Ishikawa (cell line): Measurements from ENCODE around the gene TANC1.

Experiments used
- CEBPB ChIP-seq: IDR thresholded peaks from 2 replicates; pipeline ENCODE4 v1.6.1; 2012
- CREB1 ChIP-seq: IDR thresholded peaks from 2 replicates; pipeline ENCODE4 v1.6.1; 2012; ENCODE audit warnings: low read depth
- EGR1 ChIP-seq: IDR thresholded peaks from 2 replicates; pipeline ENCODE4 v1.6.1; 2012
- EP300 ChIP-seq: IDR thresholded peaks from 2 replicates; pipeline ENCODE4 v1.6.1; 2012; ENCODE audit warnings: borderline replicate concordance
- FOXM1 ChIP-seq: IDR thresholded peaks from 2 replicates; pipeline ENCODE4 v1.6.1; 2012; ENCODE audit warnings: low read depth, borderline replicate concordance
- MAX ChIP-seq: IDR thresholded peaks from 2 replicates; pipeline ENCODE4 v1.6.1; 2012
- NFIC ChIP-seq: IDR thresholded peaks from 2 replicates; pipeline ENCODE4 v1.6.1; 2012
- RAD21 ChIP-seq: IDR thresholded peaks from 2 replicates; pipeline ENCODE4 v1.6.1; 2012; ENCODE audit warnings: low read depth
- TAF1 ChIP-seq: IDR thresholded peaks from 2 replicates; pipeline ENCODE4 v1.6.1; 2012; ENCODE audit warnings: low read depth, mild to moderate bottlenecking
- TCF12 ChIP-seq: IDR thresholded peaks from 2 replicates; pipeline ENCODE4 v1.6.1; 2012; ENCODE audit warnings: low read depth
- TEAD4 ChIP-seq: IDR thresholded peaks from 2 replicates; pipeline ENCODE4 v1.6.1; 2012
- YY1 ChIP-seq: IDR thresholded peaks from 2 replicates; pipeline ENCODE4 v1.6.1; 2012; ENCODE audit warnings: low read depth
- ZBTB7A ChIP-seq: IDR thresholded peaks from 2 replicates; pipeline ENCODE4 v1.6.1; 2012; ENCODE audit warnings: low read depth
- TF ChIP-seq, protein P1 (sequence below): IDR thresholded peaks from 2 replicates; pipeline ENCODE4 v1.6.1; 2012
- TF ChIP-seq, protein P2 (sequence below): IDR thresholded peaks from 2 replicates; pipeline ENCODE4 v1.6.1; 2012; ENCODE audit warnings: low read depth, mild to moderate bottlenecking

The TANC1 gene

DNA sequence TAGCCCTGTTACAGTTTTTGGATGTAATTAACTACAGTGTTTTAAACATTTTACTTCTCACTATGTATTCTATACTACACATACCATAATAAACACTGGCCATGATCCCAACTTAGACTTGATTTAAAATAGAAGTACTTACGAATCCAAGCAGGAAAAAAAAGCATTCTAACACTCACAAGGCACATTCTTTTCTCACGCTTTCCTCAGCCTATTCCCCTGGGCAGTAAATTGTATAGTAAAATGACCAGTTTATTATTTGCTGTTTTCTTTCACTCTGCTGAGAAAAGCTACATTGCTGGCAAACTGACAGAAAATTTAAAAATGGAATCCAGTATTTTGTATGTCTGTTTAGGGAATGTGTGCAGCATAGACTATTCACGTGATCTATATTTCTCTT, 2.8 kb upstream of the TANC1 start:
- TF ChIP-seq TCF12 = no peak
- TF ChIP-seq TEAD4 = no peak
- TF ChIP-seq, protein P1, sequence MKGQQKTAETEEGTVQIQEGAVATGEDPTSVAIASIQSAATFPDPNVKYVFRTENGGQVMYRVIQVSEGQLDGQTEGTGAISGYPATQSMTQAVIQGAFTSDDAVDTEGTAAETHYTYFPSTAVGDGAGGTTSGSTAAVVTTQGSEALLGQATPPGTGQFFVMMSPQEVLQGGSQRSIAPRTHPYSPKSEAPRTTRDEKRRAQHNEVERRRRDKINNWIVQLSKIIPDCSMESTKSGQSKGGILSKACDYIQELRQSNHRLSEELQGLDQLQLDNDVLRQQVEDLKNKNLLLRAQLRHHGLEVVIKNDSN = no peak
- TF ChIP-seq FOXM1 = no peak
- TF ChIP-seq RAD21 = no peak
- TF ChIP-seq EP300 = no peak

DNA sequence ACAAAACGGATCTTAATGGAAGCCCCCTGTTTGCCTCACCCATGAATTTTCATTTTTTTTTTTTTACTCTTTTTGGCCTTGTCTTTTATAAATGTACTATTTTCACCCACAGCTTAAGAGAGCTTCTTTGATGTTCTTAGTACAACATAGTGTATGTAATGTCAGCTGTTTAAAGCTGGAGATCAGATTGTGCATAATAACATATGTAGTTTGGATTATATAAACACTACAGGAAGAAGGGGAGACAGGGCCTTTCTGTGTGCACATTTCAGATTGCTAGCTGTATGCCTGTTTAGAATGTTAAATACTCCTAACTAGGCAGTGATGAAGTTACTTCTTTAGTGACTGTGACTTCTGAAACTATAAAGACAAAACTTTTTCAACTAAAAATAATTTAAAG, 2.1 kb upstream of the TANC1 start:
- TF ChIP-seq EP300 = no peak
- no peak for TF ChIP-seq TAF1
- TF ChIP-seq CREB1 = no peak
- no peak for TF ChIP-seq FOXM1
- TF ChIP-seq ZBTB7A = no peak
- no peak for TF ChIP-seq TEAD4
- TF ChIP-seq, protein P2, sequence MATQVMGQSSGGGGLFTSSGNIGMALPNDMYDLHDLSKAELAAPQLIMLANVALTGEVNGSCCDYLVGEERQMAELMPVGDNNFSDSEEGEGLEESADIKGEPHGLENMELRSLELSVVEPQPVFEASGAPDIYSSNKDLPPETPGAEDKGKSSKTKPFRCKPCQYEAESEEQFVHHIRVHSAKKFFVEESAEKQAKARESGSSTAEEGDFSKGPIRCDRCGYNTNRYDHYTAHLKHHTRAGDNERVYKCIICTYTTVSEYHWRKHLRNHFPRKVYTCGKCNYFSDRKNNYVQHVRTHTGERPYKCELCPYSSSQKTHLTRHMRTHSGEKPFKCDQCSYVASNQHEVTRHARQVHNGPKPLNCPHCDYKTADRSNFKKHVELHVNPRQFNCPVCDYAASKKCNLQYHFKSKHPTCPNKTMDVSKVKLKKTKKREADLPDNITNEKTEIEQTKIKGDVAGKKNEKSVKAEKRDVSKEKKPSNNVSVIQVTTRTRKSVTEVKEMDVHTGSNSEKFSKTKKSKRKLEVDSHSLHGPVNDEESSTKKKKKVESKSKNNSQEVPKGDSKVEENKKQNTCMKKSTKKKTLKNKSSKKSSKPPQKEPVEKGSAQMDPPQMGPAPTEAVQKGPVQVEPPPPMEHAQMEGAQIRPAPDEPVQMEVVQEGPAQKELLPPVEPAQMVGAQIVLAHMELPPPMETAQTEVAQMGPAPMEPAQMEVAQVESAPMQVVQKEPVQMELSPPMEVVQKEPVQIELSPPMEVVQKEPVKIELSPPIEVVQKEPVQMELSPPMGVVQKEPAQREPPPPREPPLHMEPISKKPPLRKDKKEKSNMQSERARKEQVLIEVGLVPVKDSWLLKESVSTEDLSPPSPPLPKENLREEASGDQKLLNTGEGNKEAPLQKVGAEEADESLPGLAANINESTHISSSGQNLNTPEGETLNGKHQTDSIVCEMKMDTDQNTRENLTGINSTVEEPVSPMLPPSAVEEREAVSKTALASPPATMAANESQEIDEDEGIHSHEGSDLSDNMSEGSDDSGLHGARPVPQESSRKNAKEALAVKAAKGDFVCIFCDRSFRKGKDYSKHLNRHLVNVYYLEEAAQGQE = no peak
- TF ChIP-seq YY1 = no peak

DNA sequence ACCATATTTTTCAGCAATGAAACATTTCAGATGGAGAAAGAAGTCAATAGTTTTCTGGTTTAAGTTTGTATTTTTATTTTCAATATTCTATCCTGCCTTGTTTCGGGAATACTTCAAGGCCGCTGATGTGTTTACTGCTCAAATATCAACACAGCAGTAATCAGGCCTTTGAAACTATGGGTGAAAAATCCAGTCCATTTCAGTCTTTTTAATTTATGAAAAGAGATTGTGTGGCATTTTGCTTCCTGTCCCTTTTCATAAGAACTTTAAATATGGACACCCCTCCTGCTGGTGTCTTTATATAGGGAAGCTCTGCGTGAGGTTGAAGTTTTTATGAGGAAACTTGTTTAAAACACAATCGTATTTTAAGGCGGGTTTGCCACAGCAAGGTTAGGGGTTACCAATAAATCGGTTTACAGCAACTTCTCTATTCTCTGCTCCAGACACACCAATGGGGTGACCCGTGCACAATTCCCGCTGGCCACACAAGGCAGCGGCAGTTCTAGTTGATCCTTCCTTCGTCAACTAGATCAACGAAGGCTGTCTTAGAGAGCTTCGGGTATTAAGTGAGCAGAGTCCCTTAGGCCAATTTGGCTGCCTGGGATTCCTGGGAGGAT, 1.2 kb upstream of the TANC1 start:
- no peak for TF ChIP-seq NFIC
- no peak for TF ChIP-seq ZBTB7A
- no peak for TF ChIP-seq TAF1
- TF ChIP-seq MAX = no peak
- no peak for TF ChIP-seq TEAD4
- TF ChIP-seq CEBPB = no peak
- TF ChIP-seq EGR1 = no peak
- no peak for TF ChIP-seq YY1
- no peak for TF ChIP-seq TCF12
- no peak for TF ChIP-seq EP300
- TF ChIP-seq, protein P1 = no peak
- TF ChIP-seq, protein P2 = no peak
- TF ChIP-seq RAD21 = no peak
- no peak for TF ChIP-seq FOXM1
- no peak for TF ChIP-seq CREB1

DNA sequence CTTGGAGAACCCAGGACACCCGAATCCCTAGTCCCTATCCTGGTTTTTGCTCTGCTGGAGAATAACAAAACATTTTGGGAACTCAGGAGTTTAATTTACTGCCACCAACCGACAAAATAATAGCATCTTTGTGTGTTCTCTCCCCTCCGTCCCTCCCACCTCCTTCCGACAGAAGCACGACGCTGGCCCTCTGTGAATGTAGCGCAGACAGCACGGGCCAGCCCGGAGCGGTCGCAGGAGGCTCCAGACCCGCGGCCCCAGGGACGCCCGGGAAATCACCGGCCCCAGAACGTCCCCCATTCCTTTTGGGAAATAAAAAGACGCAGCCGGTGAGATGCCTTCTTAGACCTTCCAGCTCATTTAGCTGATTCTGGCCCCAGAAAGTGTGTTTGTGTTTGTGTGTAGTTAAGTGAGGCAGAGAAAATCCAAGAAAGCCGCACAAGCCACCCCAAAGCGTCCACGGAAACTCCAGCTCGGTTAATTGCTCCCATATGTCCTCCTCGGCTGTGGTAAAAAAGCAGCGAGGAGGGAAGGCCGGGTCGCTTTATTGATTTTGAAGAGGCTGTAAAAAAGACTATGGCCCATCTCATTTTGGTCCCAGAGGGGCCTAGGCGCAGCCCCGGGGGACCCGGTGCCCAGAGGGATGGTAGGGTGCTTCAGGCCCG, 577 bp upstream of the TANC1 start:
- TF ChIP-seq TAF1 (no peak), CREB1 (no peak), RAD21 (no peak), NFIC (no peak), CEBPB (no peak), YY1 (no peak)
- TF ChIP-seq, protein P2 = no peak
- TF ChIP-seq, protein P1 = no peak
